Activated CD4-positive, alpha-beta memory T cell treated with anti-CD3 and anti-CD28 coated beads for 36 hours (primary cell): Measurements from ENCODE around the gene CDO1. TPM values are rescaled to one million over a fixed set of nuclear protein-coding genes. Genes with fewer than 3 reads are reported as not detected.
A peak's percentile ranks its signal among the peaks of the same experiment; 100 is the strongest.

ENCODE experiments used
- CTCF ChIA-PET: fragments of 350-600 bp; sonication (Branson Sonifier 250); formaldehyde crosslinking; loops from one replicate; lab custom pipeline; 2021; ENCODE audit warnings: antibody characterized with exemption, inconsistent platforms; lab: Charles Lee
- POLR2A ChIA-PET: fragments of 350-600 bp; sonication (Branson Sonifier 250); formaldehyde crosslinking; loops from one replicate; lab custom pipeline; 2021; ENCODE audit warnings: antibody characterized with exemption; lab: Charles Lee
- DNase-seq: peaks from one replicate; pipeline ENCODE4 v3.0.0-alpha.2; 2020
- H3K27ac Mint-ChIP-seq: one replicate; pipeline ENCODE4 v1.8.0; 2021; ENCODE audit warnings: mixed read lengths
- H3K27me3 Mint-ChIP-seq: one replicate; pipeline ENCODE4 v1.8.0; 2021; ENCODE audit warnings: mixed read lengths
- H3K36me3 Mint-ChIP-seq: one replicate; pipeline ENCODE4 v1.8.0; 2021; ENCODE audit warnings: mixed read lengths
- H3K4me1 Mint-ChIP-seq: one replicate; pipeline ENCODE4 v1.8.0; 2021; ENCODE audit warnings: low read depth, mixed read lengths
- H3K4me3 Mint-ChIP-seq: one replicate; pipeline ENCODE4 v1.8.0; 2021; ENCODE audit warnings: mild to moderate bottlenecking, mixed read lengths
- H3K9me3 Mint-ChIP-seq: one replicate; pipeline ENCODE4 v1.8.0; 2021; ENCODE audit warnings: mixed read lengths
- intact Hi-C: fragments of 100-400 bp; cut with micrococcal nuclease; formaldehyde crosslinking; loops from one replicate; pipeline ENCODE4 v1.15.1; 2023
- total RNA-seq, 2 experiments: library from RNA; stranded (reverse); gene quantifications; one replicate each; pipeline ENCODE4 v1.2.3, GENCODE V29; 2021

CDO1 gene
- total RNA-seq, 2 experiments from 2014 or later: 0.31 to 0.34 TPM

GRCh38 chr5:115843444-115844130 lies 27.1 kb upstream of the CDO1 start:
- Mint-ChIP-seq H3K36me3 (peaks cover 5% of the 10 kb centered on the region), H3K4me3 (peak overlapping the region; percentile 95), H3K4me1 (peaks cover 42% of the 10 kb centered on the region), H3K27ac (no peak overlapping the region), H3K27me3 (no peaks in the 10 kb centered on the region), H3K9me3 (no peaks in the 10 kb centered on the region)
- DNase-seq: no peak
- intact Hi-C loops: loop anchor here (2.0 to 5.0 kb wide), 3 partner anchors 13 to 676 kb away; partner anchors contain the start of genes PGGT1B and TRIM36
- ChIA-PET CTCF (interaction anchor here (0.8 to 1.7 kb wide), 6 partner anchors 119 to 300 kb away, joined by 3 to 6 read pairs (median 4); partner anchors contain the start of genes COMMD10 and LVRN), POLR2A (interaction anchor here (2.4 kb wide), 1 partner anchor 300 kb away, joined by 7 read pairs; the partner anchor contains the start of gene FEM1C)

DNA sequence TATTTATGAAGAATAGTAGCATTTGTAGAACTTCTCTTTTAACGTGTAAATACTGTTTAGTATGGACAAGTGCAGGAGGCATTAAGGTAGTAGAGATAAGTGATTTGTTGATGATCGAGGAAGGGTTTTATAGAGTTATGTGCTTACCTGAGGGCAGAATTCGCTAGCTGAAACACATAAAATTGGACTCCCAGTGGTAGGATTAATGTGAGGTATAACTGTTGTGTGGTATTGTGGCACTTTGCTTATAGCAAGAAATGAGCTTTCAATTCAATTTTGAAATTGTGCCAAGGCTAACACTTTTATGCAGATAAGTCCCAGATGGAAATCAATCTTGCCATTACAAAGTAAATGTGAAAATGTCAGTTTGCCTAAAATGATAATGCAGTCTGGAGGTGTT lies 26.5 kb upstream of the CDO1 start:
- ChIA-PET POLR2A (interaction anchor here (1.0 to 2.4 kb wide), 2 partner anchors 218 to 299 kb away, joined by 5 to 7 read pairs; partner anchors contain the start of gene FEM1C), CTCF (interaction anchor here (0.8 to 1.7 kb wide), 6 partner anchors 120 to 299 kb away, joined by 3 to 6 read pairs (median 4); partner anchors contain the start of genes COMMD10 and LVRN)
- H3K4me1 Mint-ChIP-seq: peaks cover 44% of the 10 kb centered on the region
- DNase-seq: no peak
- peaks cover 5% of the 10 kb centered on the region for H3K36me3 Mint-ChIP-seq
- H3K4me3 Mint-ChIP-seq: peak overlapping the region; percentile 95
- H3K27ac Mint-ChIP-seq: peak overlapping the region; percentile 82
- no peaks in the 10 kb centered on the region for H3K27me3 Mint-ChIP-seq
- intact Hi-C loops: loop anchor here (2.0 to 5.0 kb wide), 3 partner anchors 14 to 676 kb away; partner anchors contain the start of genes PGGT1B and TRIM36
- no peaks in the 10 kb centered on the region for H3K9me3 Mint-ChIP-seq

GRCh38 chr5:115842089-115842935 lies 25.9 kb upstream of the CDO1 start:
- Mint-ChIP-seq H3K4me1 (peaks cover 47% of the 10 kb centered on the region), H3K27me3 (no peaks in the 10 kb centered on the region), H3K4me3 (peak overlapping the region; percentile 95), H3K36me3 (peaks cover 10% of the 10 kb centered on the region), H3K9me3 (no peaks in the 10 kb centered on the region), H3K27ac (peak overlapping the region; percentile 100)
- ChIA-PET POLR2A (interaction anchor here (1.0 to 2.4 kb wide), 3 partner anchors 218 to 299 kb away, joined by 5 to 7 read pairs (median 5); partner anchors contain the start of gene FEM1C), CTCF (interaction anchor here (0.8 to 1.7 kb wide), 6 partner anchors 120 to 299 kb away, joined by 3 to 6 read pairs (median 4); partner anchors contain the start of genes COMMD10 and LVRN)
- intact Hi-C loops: loop anchor here (2.0 to 5.0 kb wide), 3 partner anchors 14 to 675 kb away; partner anchors contain the start of genes PGGT1B and TRIM36
- DNase-seq: no peak

DNA sequence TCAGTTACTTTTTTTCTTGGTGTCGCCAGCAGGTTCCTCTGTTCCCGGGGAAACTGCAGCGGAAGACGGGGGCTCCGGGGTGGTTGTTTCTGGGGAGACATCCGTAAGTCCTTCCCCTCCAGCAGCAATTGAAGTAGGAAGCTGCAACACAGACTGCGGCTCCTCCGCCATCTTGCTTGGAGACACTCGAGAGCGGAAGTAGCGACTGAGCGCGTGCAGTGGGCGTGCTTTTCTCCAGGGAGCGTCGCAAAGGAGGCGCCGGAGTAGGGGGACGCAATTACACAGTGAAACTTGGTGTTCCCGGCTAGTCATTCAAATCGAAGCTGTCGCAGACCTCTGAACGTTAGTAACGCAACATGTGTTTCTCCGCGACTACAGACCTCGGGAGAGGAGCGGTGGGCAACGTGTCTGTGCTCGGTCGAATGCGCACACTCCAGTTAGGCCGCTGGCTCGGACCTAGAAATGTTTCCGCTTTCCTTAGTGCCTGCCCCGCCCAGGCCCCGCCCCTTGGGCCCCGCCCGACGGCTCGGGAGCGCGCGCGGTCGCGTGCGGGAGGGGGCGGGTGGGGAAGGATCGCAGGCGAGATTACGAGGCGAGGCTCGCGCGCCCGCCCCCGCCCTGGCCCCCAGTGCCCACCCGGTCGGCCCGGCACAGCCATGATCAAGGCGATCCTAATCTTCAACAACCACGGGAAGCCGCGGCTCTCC lies 25.1 kb upstream of the CDO1 start, which contains the start of the genes AP3S1 and ATG12:
Gene AP3S1 (plus strand): TSS at position 554 of the 707 bp plus-strand sequence. CDS start 103 bp downstream, at position 657.
Gene ATG12 (minus strand): TSS at position 184 of the 707 bp plus-strand sequence. CDS start 13 bp downstream, at position 171.
- peak; percentile 93 for DNase-seq
- Mint-ChIP-seq H3K4me1 (peaks cover 49% of the 10 kb centered on the region), H3K27ac (peak within 1 kb of the TSS; percentile 100), H3K9me3 (no peaks in the 10 kb centered on the region), H3K27me3 (no peaks in the 10 kb centered on the region), H3K36me3 (peaks cover 13% of the 10 kb centered on the region), H3K4me3 (peak within 1 kb of the TSS; percentile 95)
- intact Hi-C loops: loop anchor here (1.0 to 5.0 kb wide), 7 partner anchors 15 to 674 kb away; partner anchors contain the start of genes CCDC112, COMMD10, FEM1C and PGGT1B
- CTCF ChIA-PET: interaction anchor here (0.9 to 1.5 kb wide), 3 partner anchors 32 to 227 kb away, joined by 3 to 8 read pairs (median 5); no protein-coding TSS in a partner anchor
- POLR2A ChIA-PET: interaction anchor here (0.6 to 2.4 kb wide), 6 partner anchors 9 to 298 kb away, joined by 3 to 7 read pairs (median 4); partner anchors contain the start of gene FEM1C

DNA sequence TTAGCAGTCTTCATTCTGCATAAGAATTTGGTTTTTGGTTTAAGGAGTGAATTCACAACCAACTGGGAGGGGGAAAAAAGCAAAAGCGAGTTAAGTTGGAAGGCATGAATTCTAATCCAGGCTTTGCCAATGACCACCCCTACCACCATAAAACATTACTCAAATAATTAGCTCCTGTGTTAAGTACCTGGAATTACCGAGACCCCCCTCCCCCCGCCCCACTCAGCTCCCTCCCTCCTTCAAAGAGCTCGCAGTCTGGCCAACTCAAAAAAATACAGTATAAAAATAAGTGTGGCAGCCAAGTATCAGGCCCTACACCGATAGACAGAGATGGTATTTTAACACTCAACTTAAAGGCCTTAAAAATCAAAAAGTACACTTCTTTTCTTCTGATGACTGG lies 24.4 kb upstream of the CDO1 start:
- POLR2A ChIA-PET: interaction anchor here (0.7 to 1.3 kb wide), 5 partner anchors 9 to 226 kb away, joined by 3 to 5 read pairs (median 4); no protein-coding TSS in a partner anchor
- no peak for DNase-seq
- peaks cover 18% of the 10 kb centered on the region for H3K36me3 Mint-ChIP-seq
- H3K9me3 Mint-ChIP-seq: no peaks in the 10 kb centered on the region
- peak overlapping the region; percentile 100 for H3K27ac Mint-ChIP-seq
- CTCF ChIA-PET: interaction anchor here (0.7 to 1.5 kb wide), 5 partner anchors 33 to 557 kb away, joined by 3 to 8 read pairs (median 3); no protein-coding TSS in a partner anchor
- peak overlapping the region; percentile 95 for H3K4me3 Mint-ChIP-seq
- H3K4me1 Mint-ChIP-seq: peaks cover 49% of the 10 kb centered on the region
- intact Hi-C loops: loop anchor here (1.0 to 5.0 kb wide), 6 partner anchors 215 to 674 kb away; partner anchors contain the start of genes CCDC112, COMMD10, FEM1C and PGGT1B
- no peaks in the 10 kb centered on the region for H3K27me3 Mint-ChIP-seq

DNA sequence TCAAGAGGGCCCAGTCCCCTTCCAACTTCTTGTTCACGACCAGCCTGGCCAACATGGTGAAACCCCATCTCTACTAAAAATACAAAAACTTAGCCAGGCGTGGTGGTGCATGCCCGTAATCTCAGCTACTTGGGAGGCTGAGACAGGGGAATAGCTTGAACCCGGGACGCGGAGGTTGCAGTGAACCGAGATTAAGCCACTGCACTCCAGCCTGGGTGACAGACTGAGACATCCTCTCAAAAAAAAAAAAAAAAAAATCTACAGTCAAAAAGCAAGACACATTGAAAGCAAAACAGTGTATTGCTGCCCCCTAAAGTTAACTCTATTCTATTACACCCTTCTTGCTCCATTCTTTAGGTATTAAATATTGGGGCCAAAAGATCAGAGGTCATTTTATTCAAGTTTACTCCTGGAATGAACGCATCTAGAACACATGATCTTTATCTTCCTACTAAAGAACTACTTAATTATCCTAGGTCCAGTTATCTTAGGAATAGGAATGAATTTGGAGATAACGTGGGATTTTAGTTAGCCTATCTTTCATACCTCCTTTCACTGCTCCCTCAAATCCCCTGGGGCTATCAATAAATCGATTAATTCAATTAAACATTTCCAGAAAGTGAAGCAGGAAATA lies 22.5 kb upstream of the CDO1 start:
- Mint-ChIP-seq H3K4me3 (peak overlapping the region; percentile 45), H3K36me3 (peaks cover 29% of the 10 kb centered on the region), H3K27ac (peak overlapping the region; percentile 42), H3K4me1 (peaks cover 41% of the 10 kb centered on the region), H3K9me3 (no peaks in the 10 kb centered on the region), H3K27me3 (no peaks in the 10 kb centered on the region)
- POLR2A ChIA-PET: no interaction called here
- CTCF ChIA-PET: interaction anchor here (0.5 to 1.9 kb wide), 10 partner anchors 34 to 895 kb away, joined by 3 to 7 read pairs (median 3); no protein-coding TSS in a partner anchor
- intact Hi-C loops: loop anchor here (1.0 to 5.0 kb wide), 4 partner anchors 205 to 532 kb away; no protein-coding TSS in a partner anchor
- peak; percentile 43 for DNase-seq

GRCh38 chr5:115835481-115835880 lies 19.0 kb upstream of the CDO1 start:
- ChIA-PET POLR2A (no interaction called here), CTCF (interaction anchor here (1.9 kb wide), 1 partner anchor 201 kb away, joined by 13 read pairs; no protein-coding TSS in a partner anchor)
- Mint-ChIP-seq H3K4me3 (no peak overlapping the region), H3K9me3 (no peaks in the 10 kb centered on the region), H3K4me1 (peaks cover 33% of the 10 kb centered on the region), H3K36me3 (peaks cover 41% of the 10 kb centered on the region), H3K27me3 (no peaks in the 10 kb centered on the region), H3K27ac (no peak overlapping the region)
- DNase-seq: no peak
- intact Hi-C loops: loop anchor here (5.0 kb wide), 2 partner anchors 373 to 528 kb away; no protein-coding TSS in a partner anchor

DNA sequence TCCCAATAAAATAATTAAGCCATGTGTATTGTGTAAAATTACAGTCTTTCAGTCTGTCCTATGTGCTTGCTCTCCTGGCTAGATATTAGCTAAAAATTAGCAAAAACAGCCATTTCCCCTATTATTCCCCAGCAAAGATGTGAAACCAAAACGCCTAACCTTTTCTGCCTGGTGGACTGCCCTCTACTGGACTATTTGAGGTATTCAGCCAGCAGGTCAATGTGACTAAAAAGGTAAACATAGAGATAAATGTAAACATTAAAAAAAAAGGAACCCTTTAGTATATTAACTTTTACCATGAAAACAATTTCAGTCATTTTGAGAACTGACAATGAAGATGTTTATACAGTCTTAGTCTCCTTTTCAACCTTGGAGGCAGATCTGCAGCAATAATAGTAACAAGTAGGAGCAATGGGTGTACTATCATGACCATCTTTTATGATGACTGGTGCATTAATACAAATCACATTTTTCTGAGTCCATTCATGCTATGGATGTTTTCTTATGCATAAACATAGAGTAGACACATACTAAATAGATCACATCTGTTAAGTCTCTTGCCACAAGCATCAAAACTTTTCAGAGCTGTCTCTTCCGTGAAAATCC lies 14.8 kb upstream of the CDO1 start:
- DNase-seq: peak; percentile 19
- no peak overlapping the region for H3K4me3 Mint-ChIP-seq

GRCh38 chr5:115829913-115830312 lies 13.5 kb upstream of the CDO1 start:
- H3K27me3 Mint-ChIP-seq: no peaks in the 10 kb centered on the region
- H3K27ac Mint-ChIP-seq: no peak overlapping the region
- peaks cover 25% of the 10 kb centered on the region for H3K9me3 Mint-ChIP-seq
- ChIA-PET POLR2A (no interaction called here), CTCF (no interaction called here)
- peaks cover 54% of the 10 kb centered on the region for H3K36me3 Mint-ChIP-seq
- H3K4me3 Mint-ChIP-seq: no peak overlapping the region
- H3K4me1 Mint-ChIP-seq: peaks cover 5% of the 10 kb centered on the region
- DNase-seq: no peak
- intact Hi-C loops: no loop called here

More for the DNA sequence above, 14.8 kb upstream of the CDO1 start:
- intact Hi-C loops: no loop called here
- Mint-ChIP-seq H3K4me1 (peaks cover 8% of the 10 kb centered on the region), H3K27me3 (no peaks in the 10 kb centered on the region), H3K36me3 (peaks cover 59% of the 10 kb centered on the region), H3K27ac (no peak overlapping the region), H3K9me3 (peaks cover 13% of the 10 kb centered on the region)
- POLR2A ChIA-PET: interaction anchor here (1.5 kb wide), 1 partner anchor 10 kb away, joined by 4 read pairs; no protein-coding TSS in a partner anchor
- CTCF ChIA-PET: interaction anchor here (0.6 to 1.4 kb wide), 7 partner anchors 12 to 232 kb away, joined by 3 read pairs; partner anchors contain the start of gene CDO1
